Aortic smooth muscle cell (primary cell): ENCODE data around the gene PRSS21. TPM values are rescaled to one million over a fixed set of nuclear protein-coding genes. Genes with fewer than 3 reads are reported as not detected.

Experiments used
- total RNA-seq: library from RNA; depleted of rRNA; stranded (reverse); fragments of >200 nt; gene quantifications from 2 replicates; pipeline ENCODE4 v1.2.3, GENCODE V29; 2014

Gene PRSS21
- not detected in 2 replicates for total RNA-seq

GRCh38 chr16:2816751-2817339, at the start of gene PRSS21:
TSS of gene PRSS21 (plus strand) at chr16:2817237. CDS start at chr16:2817269, 32 bp downstream.

DNA sequence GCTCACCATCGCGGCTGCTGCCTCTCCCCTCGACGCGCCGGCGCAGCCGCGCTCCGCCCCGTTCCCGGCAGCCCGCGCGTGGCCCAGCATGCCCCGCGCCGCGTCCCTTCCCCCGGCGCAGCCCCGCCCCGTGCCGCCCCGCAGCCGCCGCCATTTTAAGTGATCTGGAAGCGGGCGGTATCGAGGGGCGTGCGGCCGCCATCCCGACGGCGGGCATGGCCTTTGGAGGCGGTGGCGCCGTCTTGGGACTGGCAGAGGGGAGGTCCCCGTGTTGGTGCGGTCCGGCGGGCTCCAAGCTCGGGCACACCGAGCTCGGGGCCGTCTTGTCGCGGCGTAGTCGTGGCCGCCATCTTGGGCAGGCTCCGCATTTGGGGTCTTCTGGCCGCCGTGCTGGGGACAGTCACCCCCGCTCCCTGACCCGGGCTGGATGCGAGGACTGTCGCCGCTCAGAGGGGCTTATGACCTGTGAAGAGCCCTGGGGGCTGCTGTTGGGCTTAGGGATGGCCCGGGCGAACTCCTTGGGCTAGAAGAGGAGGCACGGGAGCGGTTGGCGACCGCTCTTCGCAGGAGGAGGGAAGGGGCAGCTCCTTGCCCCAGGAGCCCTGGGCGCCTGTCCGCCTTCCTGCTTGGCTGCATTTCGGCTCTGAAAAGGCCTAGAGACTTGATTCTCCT, 39.7 kb upstream of the PRSS21 start, which contains the start of gene ELOB:
Gene ELOB (minus strand): TSS at position 50 of the 672 bp plus-strand sequence. CDS start 41 bp downstream, at position 9.

GRCh38 chr16:2787406-2787805, 29.6 kb upstream of the PRSS21 start, which contains the start of gene PRSS33:
TSS of gene PRSS33 (minus strand) at chr16:2787560. CDS start at chr16:2786547, 1,013 bp downstream.

DNA sequence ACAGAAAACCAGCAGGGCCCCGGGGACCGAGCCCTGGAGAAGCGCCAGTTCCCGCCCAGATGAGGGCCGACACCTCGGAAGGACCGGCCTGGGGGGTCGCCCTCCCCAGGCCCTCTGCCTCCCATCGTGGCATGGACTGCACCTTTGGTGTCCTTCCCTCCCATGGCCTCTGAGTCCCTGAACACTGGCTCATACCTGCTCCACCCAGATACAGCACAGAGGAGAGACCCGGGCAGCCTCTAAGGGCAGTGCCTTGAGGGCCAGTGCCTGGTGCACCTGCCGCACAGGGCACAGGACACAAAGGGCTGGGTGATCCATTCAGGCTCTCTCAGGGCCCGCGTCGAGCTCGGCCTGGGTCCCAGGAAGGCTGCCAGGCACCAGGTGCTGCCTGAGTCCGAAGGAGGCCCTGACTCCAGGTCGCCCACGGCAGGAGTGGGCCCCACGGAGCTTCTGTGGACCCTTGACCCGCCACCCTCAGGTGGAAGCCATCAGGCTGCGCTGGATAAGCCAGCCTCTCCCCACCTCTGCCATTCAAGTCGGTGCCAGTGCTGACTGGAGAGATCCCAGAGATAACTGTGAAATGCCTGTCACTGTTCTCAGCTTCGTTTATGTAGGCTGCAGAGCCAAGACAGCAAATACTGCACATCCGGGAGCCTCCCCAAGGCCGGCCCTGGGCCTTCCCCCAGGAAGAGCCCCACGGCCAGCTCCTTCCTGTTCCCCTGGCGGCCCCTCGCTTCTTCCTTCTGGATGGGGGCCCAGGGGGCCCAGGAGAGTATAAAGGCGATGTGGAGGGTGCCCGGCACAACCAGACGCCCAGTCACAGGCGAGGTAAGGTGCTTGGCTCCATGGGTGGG, 12.7 kb downstream of the PRSS21 start, which contains the start of gene ZG16B:
Gene ZG16B (plus strand): TSS at position 803 of the 854 bp plus-strand sequence. CDS start 139 bp downstream, outside the sequence.

GRCh38 chr16:2857451-2858244, 40.6 kb downstream of the PRSS21 start, which contains the start of gene PRSS22:
TSS of gene PRSS22 (minus strand) at chr16:2858170. CDS start at chr16:2858104, 66 bp downstream.

Other genes starting within 250 kb of the PRSS21 start
- gene KCTD5, start 134.7 kb upstream of the PRSS21 start, total RNA-seq = 22.5 and 24.8 TPM in 2 replicates
- gene PRSS27, start 97.0 kb upstream of the PRSS21 start, total RNA-seq = 0.56 and 0.92 TPM in 2 replicates
- 41.4 and 47.7 TPM in 2 replicates for gene SRRM2, start 64.6 kb upstream of the PRSS21 start, total RNA-seq
- 355 and 449 TPM in 2 replicates for gene ELOB, start 40.0 kb upstream of the PRSS21 start, total RNA-seq
- not detected in 2 replicates for gene PRSS33, start 29.7 kb upstream of the PRSS21 start, total RNA-seq
- not detected in 2 replicates for gene PRSS41, start 18.8 kb upstream of the PRSS21 start, total RNA-seq
- 0.25 and 3.7 TPM in 2 replicates for gene ZG16B, start 13.1 kb downstream of the PRSS21 start, total RNA-seq
- gene PRSS22, start 40.9 kb downstream of the PRSS21 start, total RNA-seq = not detected in 2 replicates
- gene FLYWCH2, start 66.0 kb downstream of the PRSS21 start, total RNA-seq = 56.6 and 63.1 TPM in 2 replicates
- gene FLYWCH1, start 94.7 kb downstream of the PRSS21 start, total RNA-seq = 35.6 and 38.4 TPM in 2 replicates
- not detected in 2 replicates for gene KREMEN2, start 147.0 kb downstream of the PRSS21 start, total RNA-seq
- 6.5 and 12.6 TPM in 2 replicates for gene PAQR4, start 152.1 kb downstream of the PRSS21 start, total RNA-seq
- gene PKMYT1, start 163.2 kb downstream of the PRSS21 start, total RNA-seq = 3.4 and 5.9 TPM in 2 replicates
- gene CLDN9, start 195.7 kb downstream of the PRSS21 start, total RNA-seq = not detected in 2 replicates
- gene CLDN6, start 200.9 kb downstream of the PRSS21 start, total RNA-seq = not detected in 2 replicates
- gene TNFRSF12A, start 203.1 kb downstream of the PRSS21 start, total RNA-seq = 265 and 335 TPM in 2 replicates
- 17.0 and 27.1 TPM in 2 replicates for gene HCFC1R1, start 206.7 kb downstream of the PRSS21 start, total RNA-seq
- gene THOC6, start 206.8 kb downstream of the PRSS21 start, total RNA-seq = 14.1 and 15.0 TPM in 2 replicates
- gene BICDL2, start 219.7 kb downstream of the PRSS21 start, total RNA-seq = 0.13 TPM in 1 of 2 replicates, not detected in the other
- not detected in 2 replicates for gene MMP25, start 229.3 kb downstream of the PRSS21 start, total RNA-seq
- gene IL32, start 248.4 kb downstream of the PRSS21 start, total RNA-seq = 3.4 and 4.4 TPM in 2 replicates